Measurements from ENCODE around the gene INPP5J. TPM values are rescaled to one million over a fixed set of nuclear protein-coding genes. Genes with fewer than 3 reads are reported as not detected.
"Not testable (repeated sequence)": the region's sequence is repeated elsewhere in the genome, so short reads cannot be mapped to it uniquely, and the experiment has no call there.

Gene INPP5J
- 1.6 TPM for total RNA-seq

GRCh38 chr22:31122532-31123291 is at the start of gene INPP5J:
Gene INPP5J (plus strand): TSS chr22:31122966. CDS start chr22:31123015, 49 bp downstream.
- no peak for DNase-seq (ENCODE audit: low read depth in 2 of 3, low spot score in 2 of 3)

GRCh38 chr22:31073125-31073524 is 49.6 kb upstream of the INPP5J start:
- not testable (repeated sequence) for DNase-seq (ENCODE audit: low read depth in 2 of 3, low spot score in 2 of 3)

GRCh38 chr22:31073545-31074145 is 49.1 kb upstream of the INPP5J start:
- DNase-seq (ENCODE audit: low read depth in 2 of 3, low spot score in 2 of 3) = not testable (repeated sequence)

GRCh38 chr22:31075961-31076360 is 46.8 kb upstream of the INPP5J start:
- DNase-seq (ENCODE audit: low read depth in 2 of 3, low spot score in 2 of 3) = no peak

GRCh38 chr22:31077681-31078080 is 45.1 kb upstream of the INPP5J start:
- no peak for DNase-seq (ENCODE audit: low read depth in 2 of 3, low spot score in 2 of 3)

- DNase-seq (ENCODE audit: low read depth in 2 of 3, low spot score in 2 of 3) = not testable (repeated sequence)
These were observed 44.4 kb upstream of the INPP5J start for GRCh38 chr22:31078389-31078788.

GRCh38 chr22:31079095-31079642 is 43.6 kb upstream of the INPP5J start:
- no peak for DNase-seq (ENCODE audit: low read depth in 2 of 3, low spot score in 2 of 3)

GRCh38 chr22:31080164-31080847 is 42.5 kb upstream of the INPP5J start:
- peak in 1 of 3 donors; percentile 28 for DNase-seq (ENCODE audit: low read depth in 2 of 3, low spot score in 2 of 3)

GRCh38 chr22:31080848-31081649 is 41.7 kb upstream of the INPP5J start, which contains the start of gene SMTN:
Gene SMTN (plus strand): TSS chr22:31081318. CDS start chr22:31083259, 1,941 bp downstream.
- DNase-seq (ENCODE audit: low read depth in 2 of 3, low spot score in 2 of 3) = peak; percentile 74 to 93 (median 90)

GRCh38 chr22:31081963-31082605 is 40.7 kb upstream of the INPP5J start:
- DNase-seq (ENCODE audit: low read depth in 2 of 3, low spot score in 2 of 3) = no peak

- DNase-seq (ENCODE audit: low read depth in 2 of 3, low spot score in 2 of 3) = peak in 2 of 3 donors; percentile 65 to 75
These were observed 40.0 kb upstream of the INPP5J start for GRCh38 chr22:31082606-31083376.

- no peak for DNase-seq (ENCODE audit: low read depth in 2 of 3, low spot score in 2 of 3)
These were observed 39.4 kb upstream of the INPP5J start for GRCh38 chr22:31083377-31083768.

GRCh38 chr22:31083923-31084810 is 38.6 kb upstream of the INPP5J start:
- peak in 1 of 3 donors; percentile 16 for DNase-seq (ENCODE audit: low read depth in 2 of 3, low spot score in 2 of 3)

- peak; percentile 53 to 88 (median 79) for DNase-seq (ENCODE audit: low read depth in 2 of 3, low spot score in 2 of 3)
These were observed 37.8 kb upstream of the INPP5J start for GRCh38 chr22:31084811-31085492.

GRCh38 chr22:31085493-31085824 is 37.3 kb upstream of the INPP5J start:
- DNase-seq (ENCODE audit: low read depth in 2 of 3, low spot score in 2 of 3) = no peak

- no peak for DNase-seq (ENCODE audit: low read depth in 2 of 3, low spot score in 2 of 3)
These were observed 36.8 kb upstream of the INPP5J start for GRCh38 chr22:31085928-31086327.

- DNase-seq (ENCODE audit: low read depth in 2 of 3, low spot score in 2 of 3) = no peak
These were observed 35.9 kb upstream of the INPP5J start for GRCh38 chr22:31086703-31087330.
